ENCODE results near the gene PHACTR1.
"Not testable (repeated sequence)": the region's sequence is repeated elsewhere in the genome, so short reads cannot be mapped to it uniquely, and the experiment has no call there.

Gene PHACTR1

DNA sequence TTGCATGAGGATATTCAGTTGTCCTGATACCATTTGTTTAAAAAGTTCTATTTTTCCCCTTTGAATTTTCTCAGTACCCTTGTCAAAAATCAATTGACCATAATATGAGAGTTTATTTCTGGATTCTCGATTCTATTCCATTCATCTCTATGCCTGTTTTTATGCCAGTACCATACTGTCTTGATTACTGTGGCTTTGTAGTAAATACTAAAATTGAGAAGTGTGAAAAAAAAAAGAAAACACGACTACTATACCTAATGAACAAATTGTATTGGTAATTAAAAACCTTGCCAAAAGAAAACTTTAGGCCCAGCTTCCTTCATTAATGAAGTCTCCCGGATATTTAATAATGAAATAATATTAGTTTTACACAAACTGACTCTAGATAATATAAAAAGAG lies 426.0 kb downstream of the PHACTR1 start:
- Histone ChIP-seq H3K4me3 (ENCODE audit: low read length) (no peak overlapping the region), H3K9ac (ENCODE audit: low read length) (no peak overlapping the region), H3K27me3 (replicated peaks; ENCODE audit: control insufficient read depth, insufficient read depth, low read length) (no peaks in the 10 kb centered on the region), H3K36me3 (ENCODE audit: control insufficient read depth, insufficient read depth, low read length, severe bottlenecking) (no peaks in the 10 kb centered on the region), H3K4me1 (ENCODE audit: control insufficient read depth, insufficient read depth, low read length) (peaks cover 6% of the 10 kb centered on the region), H3K9me3 (ENCODE audit: control insufficient read depth, low read length) (no peaks in the 10 kb centered on the region)
- DNase-seq (ENCODE audit: low read depth): no peak

GRCh38 chr6:13146442-13146841 lies 429.9 kb downstream of the PHACTR1 start:
- no peak for DNase-seq (ENCODE audit: low read depth)
- H3K36me3 ChIP-seq (ENCODE audit: control insufficient read depth, insufficient read depth, low read length, severe bottlenecking): no peaks in the 10 kb centered on the region
- no peak overlapping the region for H3K9ac ChIP-seq (ENCODE audit: low read length)
- H3K4me1 ChIP-seq (ENCODE audit: control insufficient read depth, insufficient read depth, low read length): peaks cover 11% of the 10 kb centered on the region
- no peak overlapping the region for H3K4me3 ChIP-seq (ENCODE audit: low read length)
- H3K27me3 ChIP-seq (replicated peaks; ENCODE audit: control insufficient read depth, insufficient read depth, low read length): no peaks in the 10 kb centered on the region
- no peaks in the 10 kb centered on the region for H3K9me3 ChIP-seq (ENCODE audit: control insufficient read depth, low read length)

- no peak for DNase-seq (ENCODE audit: low read depth)
- H3K4me3 ChIP-seq (ENCODE audit: low read length): no peak overlapping the region
- H3K27me3 ChIP-seq (replicated peaks; ENCODE audit: control insufficient read depth, insufficient read depth, low read length): no peaks in the 10 kb centered on the region
- no peaks in the 10 kb centered on the region for H3K9me3 ChIP-seq (ENCODE audit: control insufficient read depth, low read length)
- no peaks in the 10 kb centered on the region for H3K36me3 ChIP-seq (ENCODE audit: control insufficient read depth, insufficient read depth, low read length, severe bottlenecking)
- H3K4me1 ChIP-seq (ENCODE audit: control insufficient read depth, insufficient read depth, low read length): peaks cover 11% of the 10 kb centered on the region
- H3K9ac ChIP-seq (ENCODE audit: low read length): no peak overlapping the region
Observed at GRCh38 chr6:13147376-13147775, 430.8 kb downstream of the PHACTR1 start.

DNA sequence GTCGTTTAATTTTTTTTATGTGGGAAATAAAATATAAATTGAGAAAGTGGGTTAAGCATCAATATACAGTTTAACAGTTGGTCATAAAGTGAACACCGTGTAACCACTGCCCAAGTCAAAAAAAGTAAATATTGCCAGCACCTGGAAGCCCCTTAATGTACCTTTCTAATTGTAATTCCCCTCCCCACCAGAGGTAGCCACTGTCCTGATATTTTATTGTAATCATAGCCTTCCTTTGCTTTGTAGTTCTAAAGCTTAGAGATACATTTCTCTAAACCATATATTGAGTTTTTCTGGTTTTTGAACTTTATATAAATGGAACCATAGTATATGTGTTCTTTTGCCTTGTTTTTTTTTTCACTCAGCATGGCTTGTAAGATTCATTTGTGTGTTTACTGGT lies 431.2 kb downstream of the PHACTR1 start:
- Histone ChIP-seq H3K4me1 (ENCODE audit: control insufficient read depth, insufficient read depth, low read length) (peaks cover 11% of the 10 kb centered on the region), H3K4me3 (ENCODE audit: low read length) (no peak overlapping the region), H3K9ac (ENCODE audit: low read length) (no peak overlapping the region), H3K27me3 (replicated peaks; ENCODE audit: control insufficient read depth, insufficient read depth, low read length) (no peaks in the 10 kb centered on the region), H3K9me3 (ENCODE audit: control insufficient read depth, low read length) (no peaks in the 10 kb centered on the region), H3K36me3 (ENCODE audit: control insufficient read depth, insufficient read depth, low read length, severe bottlenecking) (no peaks in the 10 kb centered on the region)
- no peak for DNase-seq (ENCODE audit: low read depth)

- no peak for DNase-seq (ENCODE audit: low read depth)
- H3K9ac ChIP-seq (ENCODE audit: low read length): no peak overlapping the region
- no peak overlapping the region for H3K4me3 ChIP-seq (ENCODE audit: low read length)
- no peaks in the 10 kb centered on the region for H3K36me3 ChIP-seq (ENCODE audit: control insufficient read depth, insufficient read depth, low read length, severe bottlenecking)
- H3K9me3 ChIP-seq (ENCODE audit: control insufficient read depth, low read length): no peaks in the 10 kb centered on the region
- H3K27me3 ChIP-seq (replicated peaks; ENCODE audit: control insufficient read depth, insufficient read depth, low read length): no peaks in the 10 kb centered on the region
- peaks cover 3% of the 10 kb centered on the region for H3K4me1 ChIP-seq (ENCODE audit: control insufficient read depth, insufficient read depth, low read length)
Observed at GRCh38 chr6:13152764-13153163, 436.2 kb downstream of the PHACTR1 start.

- Histone ChIP-seq H3K9me3 (ENCODE audit: control insufficient read depth, low read length) (no peaks in the 10 kb centered on the region), H3K4me1 (ENCODE audit: control insufficient read depth, insufficient read depth, low read length) (no peaks in the 10 kb centered on the region), H3K36me3 (ENCODE audit: control insufficient read depth, insufficient read depth, low read length, severe bottlenecking) (no peaks in the 10 kb centered on the region), H3K9ac (ENCODE audit: low read length) (no peak overlapping the region), H3K27me3 (replicated peaks; ENCODE audit: control insufficient read depth, insufficient read depth, low read length) (no peaks in the 10 kb centered on the region), H3K4me3 (ENCODE audit: low read length) (no peak overlapping the region)
- DNase-seq (ENCODE audit: low read depth): peak; percentile 8
Observed at GRCh38 chr6:13156381-13156780, 439.8 kb downstream of the PHACTR1 start.

- no peaks in the 10 kb centered on the region for H3K9me3 ChIP-seq (ENCODE audit: control insufficient read depth, low read length)
- no peak overlapping the region for H3K4me3 ChIP-seq (ENCODE audit: low read length)
- no peaks in the 10 kb centered on the region for H3K27me3 ChIP-seq (replicated peaks; ENCODE audit: control insufficient read depth, insufficient read depth, low read length)
- no peak overlapping the region for H3K9ac ChIP-seq (ENCODE audit: low read length)
- no peak for DNase-seq (ENCODE audit: low read depth)
- H3K4me1 ChIP-seq (ENCODE audit: control insufficient read depth, insufficient read depth, low read length): no peaks in the 10 kb centered on the region
- H3K36me3 ChIP-seq (ENCODE audit: control insufficient read depth, insufficient read depth, low read length, severe bottlenecking): no peaks in the 10 kb centered on the region
Observed at GRCh38 chr6:13157293-13157692, 440.7 kb downstream of the PHACTR1 start.

DNA sequence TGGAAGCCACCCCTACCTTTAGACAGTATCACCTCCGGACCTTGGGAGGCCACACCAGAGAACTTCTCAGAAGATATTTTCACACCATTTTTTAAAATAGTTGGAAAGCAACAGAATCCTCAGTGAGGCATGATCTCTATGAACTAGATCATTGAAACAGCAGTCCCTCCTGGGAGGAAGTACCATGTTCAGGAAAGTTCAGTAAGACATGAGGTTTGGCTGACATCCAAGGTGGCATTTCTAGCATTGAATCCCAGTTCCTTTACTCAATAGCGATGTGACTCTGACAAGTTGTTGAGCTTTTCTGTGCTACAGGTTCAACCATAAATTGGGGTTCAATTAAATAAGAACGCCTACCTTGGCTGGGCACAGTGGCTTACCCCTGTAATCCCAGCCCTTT lies 442.7 kb downstream of the PHACTR1 start:
- no peak overlapping the region for H3K9ac ChIP-seq (ENCODE audit: low read length)
- H3K4me3 ChIP-seq (ENCODE audit: low read length): no peak overlapping the region
- DNase-seq (ENCODE audit: low read depth): no peak
- H3K27me3 ChIP-seq (replicated peaks; ENCODE audit: control insufficient read depth, insufficient read depth, low read length): no peaks in the 10 kb centered on the region
- no peaks in the 10 kb centered on the region for H3K4me1 ChIP-seq (ENCODE audit: control insufficient read depth, insufficient read depth, low read length)
- H3K9me3 ChIP-seq (ENCODE audit: control insufficient read depth, low read length): no peaks in the 10 kb centered on the region
- no peaks in the 10 kb centered on the region for H3K36me3 ChIP-seq (ENCODE audit: control insufficient read depth, insufficient read depth, low read length, severe bottlenecking)

GRCh38 chr6:13159822-13160221 lies 443.3 kb downstream of the PHACTR1 start:
- not testable (repeated sequence) for H3K27me3 ChIP-seq (replicated peaks; ENCODE audit: control insufficient read depth, insufficient read depth, low read length); H3K36me3 ChIP-seq (ENCODE audit: control insufficient read depth, insufficient read depth, low read length, severe bottlenecking); H3K9me3 ChIP-seq (ENCODE audit: control insufficient read depth, low read length); H3K9ac ChIP-seq (ENCODE audit: low read length); DNase-seq (ENCODE audit: low read depth); H3K4me3 ChIP-seq (ENCODE audit: low read length); H3K4me1 ChIP-seq (ENCODE audit: control insufficient read depth, insufficient read depth, low read length)

DNA sequence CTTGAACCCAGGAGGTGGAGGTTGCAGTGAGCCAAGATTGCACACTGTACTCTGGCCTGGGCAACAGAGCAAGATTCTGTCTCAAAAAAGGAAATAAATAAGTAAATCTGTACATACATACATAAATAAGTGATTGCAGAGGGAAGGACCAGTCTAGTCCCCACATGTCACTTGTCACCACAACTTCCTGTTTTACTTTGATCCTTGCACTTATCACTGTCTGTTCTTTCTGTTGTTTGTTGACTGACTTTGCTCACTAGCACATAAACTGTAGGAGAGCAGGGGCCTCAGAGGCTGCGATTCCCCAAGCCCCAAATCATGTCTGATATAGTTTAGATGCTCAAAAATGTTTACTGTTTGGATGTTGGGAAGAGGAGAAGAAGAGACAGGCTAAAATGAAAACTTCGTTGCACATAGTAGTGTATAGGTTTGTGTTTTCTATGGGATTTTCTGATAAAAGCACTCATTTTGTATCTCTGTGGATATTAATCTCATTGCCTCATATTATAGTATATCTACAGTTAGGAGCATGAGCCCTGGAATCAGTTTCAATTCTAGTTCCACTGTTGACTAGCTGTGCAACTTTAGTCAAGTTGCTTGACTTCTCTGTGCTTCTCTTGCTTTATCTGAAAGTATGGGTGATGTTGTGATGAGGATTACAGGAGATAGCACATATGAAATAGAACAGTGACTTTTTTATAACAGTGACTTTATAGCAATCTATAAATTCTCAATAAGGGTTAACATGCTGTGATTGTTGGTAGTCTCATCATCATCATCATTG lies 446.8 kb downstream of the PHACTR1 start:
- Histone ChIP-seq H3K4me3 (ENCODE audit: low read length) (no peak overlapping the region), H3K36me3 (ENCODE audit: control insufficient read depth, insufficient read depth, low read length, severe bottlenecking) (no peaks in the 10 kb centered on the region), H3K9me3 (ENCODE audit: control insufficient read depth, low read length) (no peaks in the 10 kb centered on the region), H3K4me1 (ENCODE audit: control insufficient read depth, insufficient read depth, low read length) (no peaks in the 10 kb centered on the region), H3K9ac (ENCODE audit: low read length) (no peak overlapping the region), H3K27me3 (replicated peaks; ENCODE audit: control insufficient read depth, insufficient read depth, low read length) (no peaks in the 10 kb centered on the region)
- DNase-seq (ENCODE audit: low read depth): no peak

DNA sequence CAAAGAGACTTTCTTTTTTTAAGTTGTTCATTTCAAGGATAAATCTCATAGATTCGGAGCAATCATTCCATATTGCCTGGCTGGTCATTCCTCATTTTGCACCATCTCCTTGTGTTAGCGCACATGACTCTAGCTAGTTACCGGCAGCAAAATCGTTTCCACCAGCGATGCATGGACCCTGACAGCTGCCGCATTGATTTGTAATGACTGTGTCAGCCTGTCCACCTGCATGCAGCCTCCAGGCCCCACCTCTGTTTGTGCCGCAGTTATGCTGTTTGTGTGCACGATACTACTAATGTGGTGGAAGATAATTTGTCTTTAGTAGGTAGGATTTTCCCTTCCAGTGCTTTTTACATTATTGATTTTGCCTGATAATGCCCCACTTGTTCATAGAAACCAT lies 447.7 kb downstream of the PHACTR1 start:
- Histone ChIP-seq H3K4me3 (ENCODE audit: low read length) (no peak overlapping the region), H3K27me3 (replicated peaks; ENCODE audit: control insufficient read depth, insufficient read depth, low read length) (no peaks in the 10 kb centered on the region), H3K9me3 (ENCODE audit: control insufficient read depth, low read length) (no peaks in the 10 kb centered on the region), H3K9ac (ENCODE audit: low read length) (no peak overlapping the region), H3K36me3 (ENCODE audit: control insufficient read depth, insufficient read depth, low read length, severe bottlenecking) (no peaks in the 10 kb centered on the region), H3K4me1 (ENCODE audit: control insufficient read depth, insufficient read depth, low read length) (no peaks in the 10 kb centered on the region)
- DNase-seq (ENCODE audit: low read depth): no peak
